ENCODE data around the gene TGM5. TPM values are rescaled to one million over a fixed set of nuclear protein-coding genes. Genes with fewer than 3 reads are reported as not detected.

The TGM5 gene
- polyA plus RNA-seq, 2 of the 4 experiments (the other 2 are of a cell fraction), result not detected

- ChIA-PET CTCF (interaction anchor here (0.9 to 3.2 kb wide), 5 partner anchors 11 to 77 kb away, joined by 3 to 28 read pairs (median 5); no protein-coding TSS in a partner anchor), POLR2A (no interaction called here)
- H3K9me3 ChIP-seq, result no peaks in the 10 kb centered on the region
- no peak overlapping the region for H3K4me2 ChIP-seq
- H3K27ac ChIP-seq, result no peak overlapping the region
- ATAC-seq (no peak), DNase-seq (ENCODE audit: low read depth in 1 of 2, low spot score in 1 of 2) (no peak), FAIRE-seq (no peak)
- no peaks in the 10 kb centered on the region for H3K4me1 ChIP-seq
- no peak overlapping the region for H3K4me3 ChIP-seq
- 47% methylated on average over 15 of the region's 23 CpGs for WGBS (ENCODE audit: missing lambda C conversion rate)
- TF ChIP-seq TFCP2L1 (CRISPR knock-in tag; IDR thresholded peaks at IDR 0.05), result no peak
- TF ChIP-seq SREBF2 (IDR thresholded peaks at IDR 0.05), result no peak
- no peak for TF ChIP-seq MAFK (IDR thresholded peaks at IDR 0.05; ENCODE audit: partially characterized antibody)
- no peak for TF ChIP-seq ZNF302 (CRISPR knock-in tag; IDR thresholded peaks at IDR 0.05)
- TF ChIP-seq CEBPB (IDR thresholded peaks at IDR 0.05), result no peak
Measured at GRCh38 chr15:43208052-43209002, 58.4 kb downstream of the TGM5 start.

GRCh38 chr15:43207024-43207423 is 59.7 kb downstream of the TGM5 start:
- FAIRE-seq (no peak), ATAC-seq (no peak), DNase-seq (ENCODE audit: low read depth in 1 of 2, low spot score in 1 of 2) (no peak)
- Histone ChIP-seq H3K4me1 (no peaks in the 10 kb centered on the region), H3K4me2 (no peak overlapping the region), H3K27ac (no peak overlapping the region), H3K9me3 (no peaks in the 10 kb centered on the region), H3K4me3 (no peak overlapping the region)
- ChIA-PET CTCF (interaction anchor here (2.0 to 3.2 kb wide), 2 partner anchors 18 to 78 kb away, joined by 7 to 28 read pairs; no protein-coding TSS in a partner anchor), POLR2A (no interaction called here)
- WGBS (ENCODE audit: missing lambda C conversion rate), result 88% methylated on average over 7 of the region's 9 CpGs
- TF ChIP-seq SREBF2 (IDR thresholded peaks at IDR 0.05) (no peak), BCL3 (IDR thresholded peaks at IDR 0.05) (no peak), NFE2L2 (conservative IDR thresholded peaks at IDR 0.05; ENCODE audit: low read length) (no peak), MYC (IDR thresholded peaks at IDR 0.05; ENCODE audit: borderline replicate concordance, low read length) (no peak), HOXA7 (CRISPR knock-in tag; IDR thresholded peaks at IDR 0.05) (no peak), ZC3H11A (IDR thresholded peaks at IDR 0.05) (no peak), USF2 (IDR thresholded peaks at IDR 0.05) (no peak), ESRRA (IDR thresholded peaks at IDR 0.05; ENCODE audit: borderline replicate concordance, low read length) (no peak), RCOR1 (IDR thresholded peaks at IDR 0.05; ENCODE audit: low read depth, low read length) (no peak)

- Histone ChIP-seq H3K9me3 (no peaks in the 10 kb centered on the region), H3K4me1 (no peaks in the 10 kb centered on the region), H3K4me3 (no peak overlapping the region), H3K4me2 (no peak overlapping the region), H3K27ac (no peak overlapping the region)
- ChIA-PET POLR2A (no interaction called here), CTCF (interaction anchor here (2.0 to 3.4 kb wide), 2 partner anchors 16 to 19 kb away, joined by 7 to 19 read pairs; no protein-coding TSS in a partner anchor)
- TF ChIP-seq ZC3H11A (IDR thresholded peaks at IDR 0.05), result no peak
- no peak for TF ChIP-seq MAFK (IDR thresholded peaks at IDR 0.05; ENCODE audit: partially characterized antibody)
- no peak for FAIRE-seq
- DNase-seq (ENCODE audit: low read depth in 1 of 2, low spot score in 1 of 2), result no peak
- no peak for ATAC-seq
- WGBS (ENCODE audit: missing lambda C conversion rate), result 48% methylated on average over 5 of the region's 5 CpGs
Measured at GRCh38 chr15:43206054-43206453, 60.7 kb downstream of the TGM5 start.

GRCh38 chr15:43204016-43204901 is 62.5 kb downstream of the TGM5 start:
- Histone ChIP-seq H3K4me3 (no peak overlapping the region), H3K9me3 (no peaks in the 10 kb centered on the region), H3K4me1 (no peaks in the 10 kb centered on the region), H3K4me2 (no peak overlapping the region), H3K27ac (no peak overlapping the region)
- CTCF ChIA-PET, result interaction anchor here (0.7 to 4.3 kb wide), 17 partner anchors 9 to 368 kb away, joined by 3 to 21 read pairs (median 6); no protein-coding TSS in a partner anchor
- 16% methylated on average over 8 of the region's 8 CpGs for WGBS (ENCODE audit: missing lambda C conversion rate)
- no peak for FAIRE-seq
- peak; percentile 75 to 82 for ATAC-seq
- POLR2A ChIA-PET, result interaction anchor here (0.6 to 0.9 kb wide), 3 partner anchors 13 to 23 kb away, joined by 3 read pairs; partner anchors contain the start of gene CCNDBP1
- peak; percentile 38 to 50 for DNase-seq (ENCODE audit: low read depth in 1 of 2, low spot score in 1 of 2)
- TF ChIP-seq SMC3 (IDR thresholded peaks at IDR 0.05) (peak; percentile 40; the same call in 1 of the 3 replicates), CTCF (IDR thresholded peaks at IDR 0.05) (peak; percentile 50), GATA3 (IDR thresholded peaks at IDR 0.05; ENCODE audit: borderline replicate concordance) (no peak), RAD21 (conservative IDR thresholded peaks at IDR 0.05 in 1 of 2, IDR thresholded peaks at IDR 0.05 in 1 of 2) (peak; percentile 24 to 32; a peak in 3 of 5 replicates)

All from A549 (cell line).